ENCODE data around the gene TMEM263.

TMEM263 gene

GRCh38 chr12:106947461-106947860 lies 8.2 kb upstream of the TMEM263 start:
- no peak for DNase-seq (ENCODE audit: low read depth, low spot score)

GRCh38 chr12:106950591-106950990 lies 5.1 kb upstream of the TMEM263 start:
- no peak for DNase-seq (ENCODE audit: low read depth, low spot score)

- DNase-seq (ENCODE audit: low read depth, low spot score): no peak
These were observed 2.1 kb upstream of the TMEM263 start for GRCh38 chr12:106953352-106954250.

- no peak for DNase-seq (ENCODE audit: low read depth, low spot score)
These were observed 988 bp upstream of the TMEM263 start for GRCh38 chr12:106954462-106955376.

GRCh38 chr12:106956048-106956578 lies 406 bp downstream of the TMEM263 start:
- DNase-seq (ENCODE audit: low read depth, low spot score): peak; percentile 5

- DNase-seq (ENCODE audit: low read depth, low spot score): no peak
These were observed 1.9 kb downstream of the TMEM263 start for GRCh38 chr12:106957583-106957982.

- no peak for DNase-seq (ENCODE audit: low read depth, low spot score)
These were observed 4.7 kb downstream of the TMEM263 start for GRCh38 chr12:106960443-106960842.

- no peak for DNase-seq (ENCODE audit: low read depth, low spot score)
These were observed 6.6 kb downstream of the TMEM263 start for GRCh38 chr12:106962286-106962685.

GRCh38 chr12:106964526-106964925 lies 8.8 kb downstream of the TMEM263 start:
- DNase-seq (ENCODE audit: low read depth, low spot score): no peak

- no peak for DNase-seq (ENCODE audit: low read depth, low spot score)
These were observed 15.4 kb downstream of the TMEM263 start for GRCh38 chr12:106971065-106971464.

GRCh38 chr12:106973545-106973944 lies 17.8 kb downstream of the TMEM263 start:
- no peak for DNase-seq (ENCODE audit: low read depth, low spot score)

- DNase-seq (ENCODE audit: low read depth, low spot score): no peak
These were observed 18.8 kb downstream of the TMEM263 start for GRCh38 chr12:106974511-106974910.

GRCh38 chr12:106975098-106975497 lies 19.4 kb downstream of the TMEM263 start:
- no peak for DNase-seq (ENCODE audit: low read depth, low spot score)

GRCh38 chr12:106975993-106976658 lies 20.4 kb downstream of the TMEM263 start:
- no peak for DNase-seq (ENCODE audit: low read depth, low spot score)

GRCh38 chr12:106976668-106977067 lies 21.0 kb downstream of the TMEM263 start:
- no peak for DNase-seq (ENCODE audit: low read depth, low spot score)

- DNase-seq (ENCODE audit: low read depth, low spot score): no peak
These were observed 22.5 kb downstream of the TMEM263 start for GRCh38 chr12:106978035-106978800.

GRCh38 chr12:106980944-106981343 lies 25.2 kb downstream of the TMEM263 start:
- no peak for DNase-seq (ENCODE audit: low read depth, low spot score)

GRCh38 chr12:106981788-106982187 lies 26.1 kb downstream of the TMEM263 start:
- DNase-seq (ENCODE audit: low read depth, low spot score): no peak

GRCh38 chr12:106982229-106982628 lies 26.5 kb downstream of the TMEM263 start:
- no peak for DNase-seq (ENCODE audit: low read depth, low spot score)

- DNase-seq (ENCODE audit: low read depth, low spot score): no peak
These were observed 29.0 kb downstream of the TMEM263 start for GRCh38 chr12:106984588-106985137.

GRCh38 chr12:106985479-106985878 lies 29.8 kb downstream of the TMEM263 start:
- no peak for DNase-seq (ENCODE audit: low read depth, low spot score)

Measured in activated CD4-positive, CD25-positive, alpha-beta regulatory T cell treated with anti-CD3 and anti-CD28 coated beads, Interleukin-2, amount 50 U/mL, for 16 hours (primary cell).